ENCODE measurements around the gene LASP1.
"Not testable (repeated sequence)": the region's sequence is repeated elsewhere in the genome, so short reads cannot be mapped to it uniquely, and the experiment has no call there.

Gene LASP1

GRCh38 chr17:38869526-38870258, at the start of gene LASP1:
Gene LASP1 (plus strand): TSS chr17:38870058. CDS start chr17:38870190, 132 bp downstream.
- peak; percentile 85 to 89 for DNase-seq

- peak; percentile 95 to 96 for DNase-seq
Measured at GRCh38 chr17:38824899-38825761, 44.7 kb upstream of the LASP1 start, which contains the start of gene CWC25. Gene CWC25 (minus strand): TSS chr17:38825321. CDS start chr17:38825183, 138 bp downstream.

GRCh38 chr17:38825762-38826247, 44.1 kb upstream of the LASP1 start:
- no peak for DNase-seq

- DNase-seq: no peak
Measured at GRCh38 chr17:38844261-38844757, 25.5 kb upstream of the LASP1 start.

- DNase-seq: no peak
Measured at GRCh38 chr17:38848557-38848891, 21.3 kb upstream of the LASP1 start.

GRCh38 chr17:38848939-38849605, 20.8 kb upstream of the LASP1 start:
- DNase-seq: no peak

- no peak for DNase-seq
Measured at GRCh38 chr17:38850374-38850773, 19.5 kb upstream of the LASP1 start.

- DNase-seq: no peak
Measured at GRCh38 chr17:38851434-38851833, 18.4 kb upstream of the LASP1 start.

GRCh38 chr17:38852771-38853291, 17.0 kb upstream of the LASP1 start:
- DNase-seq: no peak

- DNase-seq: peak; percentile 100
Measured at GRCh38 chr17:38853292-38854219, 16.3 kb upstream of the LASP1 start, which contains the start of gene RPL23. Gene RPL23 (minus strand): TSS chr17:38853721. CDS start chr17:38853710, 11 bp downstream.

GRCh38 chr17:38855101-38855714, 14.7 kb upstream of the LASP1 start:
- DNase-seq: not testable (repeated sequence)

GRCh38 chr17:38857271-38857670, 12.6 kb upstream of the LASP1 start:
- DNase-seq: no peak

GRCh38 chr17:38861399-38861843, 8.4 kb upstream of the LASP1 start:
- no peak for DNase-seq

GRCh38 chr17:38864636-38865398, 5.0 kb upstream of the LASP1 start:
- no peak for DNase-seq

- DNase-seq: peak; percentile 75 to 80
Measured at GRCh38 chr17:38867179-38867967, 2.5 kb upstream of the LASP1 start.

- DNase-seq: no peak
Measured at GRCh38 chr17:38867968-38868816, 1.7 kb upstream of the LASP1 start.

- peak; percentile 86 to 98 for DNase-seq
Measured at GRCh38 chr17:38868817-38869525, 887 bp upstream of the LASP1 start.
